ENCODE results near the gene PLCB2. TPM values are rescaled to one million over a fixed set of nuclear protein-coding genes. Genes with fewer than 3 reads are reported as not detected.

PLCB2 gene
- polyA plus RNA-seq, 1 donor from 2014 or later: 7.4 TPM

- TF ChIP-seq SMC3 (conservative IDR thresholded peaks at IDR 0.05; ENCODE audit: poor library complexity) (no peak), POLR2AphosphoS5 (IDR thresholded peaks at IDR 0.05) (no peak), REST (IDR thresholded peaks at IDR 0.05; ENCODE audit: borderline replicate concordance) (no peak), TAF1 (IDR thresholded peaks at IDR 0.05; ENCODE audit: low read depth) (no peak), EZH2 (IDR thresholded peaks at IDR 0.05; ENCODE audit: borderline replicate concordance, insufficient read depth, low read length, poor library complexity, severe bottlenecking) (no peak), RAD21 (conservative IDR thresholded peaks at IDR 0.05) (no peak), EP300 (conservative IDR thresholded peaks at IDR 0.05; ENCODE audit: poor library complexity, severe bottlenecking) (no peak), MXI1 (conservative IDR thresholded peaks at IDR 0.05; ENCODE audit: poor library complexity, severe bottlenecking) (no peak), CTCF (IDR thresholded peaks at IDR 0.05; ENCODE audit: poor library complexity, severe bottlenecking) (no peak)
Observed at GRCh38 chr15:40270246-40270995, 37.3 kb downstream of the PLCB2 start.

DNA sequence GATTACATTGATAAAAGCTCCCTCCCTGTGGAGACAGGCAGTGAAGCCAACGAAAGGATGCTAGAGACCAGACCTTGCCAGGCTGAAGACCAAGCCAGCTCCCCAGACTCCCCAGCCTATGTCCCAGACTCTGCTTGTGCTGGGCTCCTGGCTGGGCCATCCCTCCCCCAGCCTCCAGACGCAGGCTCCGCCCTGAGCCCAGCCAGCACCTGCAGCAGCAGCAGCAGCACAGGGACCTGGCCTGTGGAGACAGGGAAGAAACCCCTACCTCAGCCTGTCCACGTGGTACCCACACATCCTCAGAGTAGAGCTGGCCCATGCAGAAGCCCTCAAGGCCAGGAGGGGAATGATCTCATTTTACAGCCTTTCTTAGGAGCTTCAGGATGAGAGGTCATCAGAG lies 38.1 kb downstream of the PLCB2 start:
- H3K9ac ChIP-seq (ENCODE audit: low read length): no peak overlapping the region
- no peaks in the 10 kb centered on the region for H3K9me3 ChIP-seq (ENCODE audit: low read length)
- H4K20me1 ChIP-seq (ENCODE audit: insufficient read depth): no peaks in the 10 kb centered on the region
- no peak overlapping the region for H3K4me3 ChIP-seq (ENCODE audit: low read length)
- H3K27ac ChIP-seq (ENCODE audit: low read length): no peak overlapping the region
- TF ChIP-seq REST (IDR thresholded peaks at IDR 0.05; ENCODE audit: borderline replicate concordance) (no peak), EZH2 (IDR thresholded peaks at IDR 0.05; ENCODE audit: borderline replicate concordance, insufficient read depth, low read length, poor library complexity, severe bottlenecking) (no peak), CTCF (IDR thresholded peaks at IDR 0.05; ENCODE audit: poor library complexity, severe bottlenecking) (no peak), TAF1 (IDR thresholded peaks at IDR 0.05; ENCODE audit: low read depth) (no peak), SMC3 (conservative IDR thresholded peaks at IDR 0.05; ENCODE audit: poor library complexity) (no peak), MXI1 (conservative IDR thresholded peaks at IDR 0.05; ENCODE audit: poor library complexity, severe bottlenecking) (no peak), EP300 (conservative IDR thresholded peaks at IDR 0.05; ENCODE audit: poor library complexity, severe bottlenecking) (no peak)
- H3K4me2 ChIP-seq (ENCODE audit: low read length): no peak overlapping the region
- H3K36me3 ChIP-seq (ENCODE audit: insufficient read depth, low read length): no peaks in the 10 kb centered on the region
- no peaks in the 10 kb centered on the region for H3F3A ChIP-seq (ENCODE audit: insufficient read depth, low read length, poor library complexity, severe bottlenecking)
- no peaks in the 10 kb centered on the region for H3K9me2 ChIP-seq (ENCODE audit: insufficient read depth, low read length)
- H3K79me2 ChIP-seq (replicated peaks; ENCODE audit: insufficient read depth, low read length): no peaks in the 10 kb centered on the region
- H2AFZ ChIP-seq (ENCODE audit: low read depth, low read length): no peak overlapping the region
- H3K27me3 ChIP-seq (ENCODE audit: insufficient read depth, low read depth, low read length): no peaks in the 10 kb centered on the region

More at GRCh38 chr15:40270246-40270995, 37.3 kb downstream of the PLCB2 start:
- H3K79me2 ChIP-seq (replicated peaks; ENCODE audit: insufficient read depth, low read length): no peaks in the 10 kb centered on the region
- H3K9me2 ChIP-seq (ENCODE audit: insufficient read depth, low read length): no peaks in the 10 kb centered on the region
- no peaks in the 10 kb centered on the region for H3K36me3 ChIP-seq (ENCODE audit: insufficient read depth, low read length)
- no peak overlapping the region for H3K4me3 ChIP-seq (ENCODE audit: low read length)
- H3K27me3 ChIP-seq (ENCODE audit: insufficient read depth, low read depth, low read length): no peaks in the 10 kb centered on the region
- H3K9ac ChIP-seq (ENCODE audit: low read length): no peak overlapping the region
- no peak overlapping the region for H3K27ac ChIP-seq (ENCODE audit: low read length)
- H3K9me3 ChIP-seq (ENCODE audit: low read length): no peaks in the 10 kb centered on the region
- H3F3A ChIP-seq (ENCODE audit: insufficient read depth, low read length, poor library complexity, severe bottlenecking): no peaks in the 10 kb centered on the region
- H3K4me2 ChIP-seq (ENCODE audit: low read length): no peak overlapping the region
- H4K20me1 ChIP-seq (ENCODE audit: insufficient read depth): no peaks in the 10 kb centered on the region
- no peak overlapping the region for H2AFZ ChIP-seq (ENCODE audit: low read depth, low read length)
